Natural killer cell (primary cell): ENCODE results near the gene IZUMO4. TPM values are rescaled to one million over a fixed set of nuclear protein-coding genes. Genes with fewer than 3 reads are reported as not detected.

Experiments
- ATAC-seq, 3 donors: fragments of 150-1000 bp in 2 of 3; fragments of 200-7000 bp in 1 of 3; cut with Tn5 transposase; 1 replicate in 1 of 3; 2 replicates in 2 of 3; pipeline ENCODE4 v1.10.0; 2021; ENCODE audit warnings: mild to moderate bottlenecking in 2 of 3, moderate library complexity in 2 of 3
- DNase-seq, 2 donors: peaks; one replicate each; pipeline versions ENCODE4 v3.0.0 to v3.0.0-alpha.2; 2013 to 2021; ENCODE audit warnings: mixed read lengths in 1 of 2
- H3K27ac ChIP-seq: one replicate; pipeline ENCODE4 v1.5.1; 2013; ENCODE audit warnings: mild to moderate bottlenecking, low read length
- H3K27me3 ChIP-seq: one replicate; pipeline ENCODE4 v1.6.1; 2013; ENCODE audit warnings: low read length; ENCODE audit not compliant: control insufficient read depth, insufficient read depth
- H3K36me3 ChIP-seq: one replicate; pipeline ENCODE4 v1.6.1; 2013; ENCODE audit warnings: low read length; ENCODE audit not compliant: control insufficient read depth, insufficient read depth
- H3K4me1 ChIP-seq: one replicate; pipeline ENCODE4 v1.6.1; 2013; ENCODE audit warnings: low read length; ENCODE audit not compliant: control insufficient read depth, insufficient read depth
- H3K4me3 ChIP-seq: one replicate; pipeline ENCODE4 v1.5.1; 2013; ENCODE audit warnings: low read length
- H3K9me3 ChIP-seq: one replicate; pipeline ENCODE4 v1.6.1; 2013; ENCODE audit warnings: low read length; ENCODE audit not compliant: control insufficient read depth, insufficient read depth
- H3K27ac Mint-ChIP-seq, 2 donors: one replicate each; pipeline ENCODE4 v1.8.0; 2022; ENCODE audit warnings: mild to moderate bottlenecking in 2 of 2, mixed read lengths in 2 of 2, moderate library complexity in 1 of 2
- H3K27me3 Mint-ChIP-seq, 2 donors: one replicate each; pipeline ENCODE4 v1.8.0; 2022; ENCODE audit warnings: low read depth in 2 of 2, mixed read lengths in 2 of 2
- H3K36me3 Mint-ChIP-seq: one replicate; pipeline ENCODE4 v1.8.0; 2022; ENCODE audit warnings: mixed read lengths
- H3K4me1 Mint-ChIP-seq, 2 donors: one replicate each; pipeline ENCODE4 v1.8.0; 2022; ENCODE audit warnings: mixed read lengths in 2 of 2
- H3K4me3 Mint-ChIP-seq: one replicate; pipeline ENCODE4 v1.8.0; 2022; ENCODE audit warnings: mild to moderate bottlenecking, moderate library complexity, mixed read lengths
- H3K9me3 Mint-ChIP-seq, 2 donors: one replicate each; pipeline ENCODE4 v1.8.0; 2022; ENCODE audit warnings: mixed read lengths in 2 of 2
- CTCF ChIP-seq: fragments of 200-600 bp; IDR thresholded peaks from one replicate; pipeline ENCODE4 v1.8.0; 2022; ENCODE audit warnings: antibody characterized with exemption
- whole genome bisulfite sequencing: methylation state at CpG from one replicate; pipeline ENCODE4 v1.1.7; 2013; ENCODE audit warnings: missing lambda C conversion rate; ENCODE audit not compliant: insufficient coverage; 5-methylcytosine and 5-hydroxymethylcytosine counted together
- intact Hi-C: fragments of 100-400 bp; cut with micrococcal nuclease; formaldehyde crosslinking; loops from one replicate; pipeline ENCODE4 v1.14.2; 2022
- total RNA-seq, 4 donors: library from RNA; stranded (reverse); fragments of 120-200 nt in 1 of 4; gene quantifications; one replicate each; pipeline versions ENCODE4 v1.2.3 to v1.2.4, GENCODE V29; 2013 to 2022

The IZUMO4 gene
- total RNA-seq, 3 donors from 2014 or later (not counting 1 experiment from before 2014, with no cell fraction given), result 3.3 to 7.6 (median 7.1) TPM

- Mint-ChIP-seq H3K27me3 (no peaks in the 10 kb centered on the region), H3K4me1 (peaks cover 8 to 34% of the 10 kb centered on the region in 2 donors), H3K36me3 (no peaks in the 10 kb centered on the region), H3K4me3 (peak overlapping the region; percentile 56), H3K9me3 (no peaks in the 10 kb centered on the region), H3K27ac (peak overlapping the region; percentile 58 to 86)
- H3K9me3 ChIP-seq, result no peaks in the 10 kb centered on the region
- no peaks in the 10 kb centered on the region for H3K27me3 ChIP-seq
- no peak for ATAC-seq
- intact Hi-C loops, result no loop called here
- no peaks in the 10 kb centered on the region for H3K36me3 ChIP-seq
- DNase-seq, result no peak
- no peak for TF ChIP-seq CTCF
- H3K4me3 ChIP-seq, result no peak overlapping the region
- H3K4me1 ChIP-seq, result peaks cover 71% of the 10 kb centered on the region
- H3K27ac ChIP-seq, result peak overlapping the region; percentile 63
- WGBS, result 51% methylated on average over 5 of the region's 5 CpGs
These were observed 39.9 kb upstream of the IZUMO4 start for GRCh38 chr19:2056837-2057192.

DNA sequence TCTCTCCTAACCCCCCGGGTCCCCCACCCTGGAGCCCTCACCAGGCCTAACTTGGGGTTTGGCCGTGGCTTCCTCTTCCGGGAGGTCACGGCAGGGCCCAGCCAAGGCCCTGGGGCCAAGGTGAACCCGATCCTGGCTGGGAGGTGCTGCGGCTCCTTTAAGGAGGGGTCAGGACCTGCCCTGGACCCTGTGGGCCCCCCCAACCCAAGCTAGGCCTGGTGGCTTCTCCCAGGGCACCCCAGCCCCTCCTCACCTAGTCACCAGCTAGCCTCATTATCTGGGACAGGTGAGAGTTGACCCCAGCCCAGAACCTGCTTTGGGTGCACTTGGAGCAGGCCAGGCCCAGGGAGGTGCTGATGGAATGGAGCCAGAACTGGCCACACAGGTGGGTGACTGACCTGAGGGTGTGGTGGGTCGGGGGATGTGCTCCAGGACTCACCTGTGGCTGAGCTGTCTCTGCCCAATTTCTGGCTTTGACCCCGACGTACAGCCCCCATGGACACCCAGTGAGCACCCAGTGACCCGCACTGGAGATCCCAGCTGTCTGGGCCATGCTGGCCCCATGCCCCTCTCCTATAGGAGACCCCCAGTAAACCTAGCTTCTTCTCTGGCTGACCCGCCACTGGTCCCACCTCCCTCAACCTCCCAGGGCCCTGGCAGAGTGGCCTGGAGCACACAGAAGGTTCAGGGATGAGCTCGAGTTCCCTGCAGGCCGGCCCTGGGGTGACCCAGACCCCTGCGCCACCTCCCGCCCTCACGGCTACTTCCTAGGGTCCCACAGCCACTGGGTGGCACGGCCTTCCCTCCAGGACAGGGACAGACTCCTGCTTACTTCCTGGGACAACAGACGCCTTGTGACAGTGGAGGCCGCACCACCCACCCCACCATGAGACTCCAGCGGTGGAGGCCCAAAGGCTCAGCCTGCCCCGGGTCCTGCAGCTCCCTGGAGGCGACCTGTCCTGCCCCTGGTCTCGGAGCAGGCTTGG, 38.9 kb upstream of the IZUMO4 start:
- H3K27ac ChIP-seq, result peak overlapping the region; percentile 31
- H3K4me3 Mint-ChIP-seq, result peak overlapping the region; percentile 64
- WGBS, result 76% methylated on average over 23 of the region's 23 CpGs
- intact Hi-C loops, result no loop called here
- no peak for ATAC-seq
- TF ChIP-seq CTCF, result no peak
- no peak overlapping the region for H3K4me3 ChIP-seq
- H3K36me3 ChIP-seq, result no peaks in the 10 kb centered on the region
- H3K9me3 Mint-ChIP-seq, result no peaks in the 10 kb centered on the region
- DNase-seq, result no peak
- H3K4me1 ChIP-seq, result peaks cover 70% of the 10 kb centered on the region
- H3K4me1 Mint-ChIP-seq, result peaks cover 8 to 37% of the 10 kb centered on the region in 2 donors
- no peaks in the 10 kb centered on the region for H3K27me3 Mint-ChIP-seq
- no peaks in the 10 kb centered on the region for H3K9me3 ChIP-seq
- no peaks in the 10 kb centered on the region for H3K27me3 ChIP-seq
- H3K27ac Mint-ChIP-seq, result peak overlapping the region; percentile 58 to 86
- no peaks in the 10 kb centered on the region for H3K36me3 Mint-ChIP-seq

GRCh38 chr19:2058570-2059421, 37.9 kb upstream of the IZUMO4 start:
- TF ChIP-seq CTCF, result no peak
- DNase-seq (no peak), ATAC-seq (no peak)
- Mint-ChIP-seq H3K4me3 (peak overlapping the region; percentile 66), H3K27me3 (no peaks in the 10 kb centered on the region), H3K27ac (peak overlapping the region; percentile 51 to 63), H3K4me1 (peaks cover 8 to 38% of the 10 kb centered on the region in 2 donors), H3K9me3 (no peaks in the 10 kb centered on the region), H3K36me3 (no peaks in the 10 kb centered on the region)
- Histone ChIP-seq H3K4me1 (peaks cover 65% of the 10 kb centered on the region), H3K27ac (no peak overlapping the region), H3K36me3 (no peaks in the 10 kb centered on the region), H3K9me3 (no peaks in the 10 kb centered on the region), H3K4me3 (no peak overlapping the region), H3K27me3 (no peaks in the 10 kb centered on the region)
- 91% methylated on average over 24 of the region's 27 CpGs for WGBS
- intact Hi-C loops, result no loop called here
